HEK293 (cell line): ENCODE measurements around the gene UBE4A.

Experiments used
- CTCF ChIP-seq: fragments of 450-650 bp; formaldehyde crosslinking; IDR thresholded peaks from 2 replicates; pipeline ENCODE4 v1.5.1; 2016; ENCODE audit warnings: missing biosample characterization, missing genetic modification characterization
- ELK4 ChIP-seq: IDR thresholded peaks from 2 replicates; pipeline ENCODE4 v1.6.1; 2011; ENCODE audit warnings: mild to moderate bottlenecking, low read depth, low read length, borderline replicate concordance

GRCh38 chr11:118398791-118399559 is 39.6 kb downstream of the UBE4A start:
- TF ChIP-seq CTCF (tag by site-specific recombination), result no peak
- TF ChIP-seq ELK4, result no peak
